Measurements from ENCODE around the gene ZNF473.

DNA sequence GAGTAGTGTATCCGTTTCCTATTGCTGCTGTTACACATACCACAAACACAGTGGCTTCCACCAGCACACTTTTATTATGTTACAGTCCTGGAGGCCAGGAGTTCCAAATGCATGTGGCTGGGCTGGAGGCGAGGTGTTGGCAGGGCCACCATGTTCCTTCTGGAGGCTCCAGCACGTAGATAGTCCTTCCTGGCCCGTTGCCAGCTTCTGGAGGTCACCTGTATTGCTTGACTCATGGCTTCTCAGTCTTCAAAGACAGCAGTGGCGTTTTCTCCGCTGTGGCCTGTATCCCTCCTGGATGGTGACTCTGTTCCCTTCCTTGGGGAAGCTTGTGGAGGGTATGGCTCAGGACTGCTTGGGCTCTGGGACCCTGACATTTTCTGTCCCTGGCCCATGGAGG lies 15.2 kb downstream of the ZNF473 start:
- TF ChIP-seq, protein P1, sequence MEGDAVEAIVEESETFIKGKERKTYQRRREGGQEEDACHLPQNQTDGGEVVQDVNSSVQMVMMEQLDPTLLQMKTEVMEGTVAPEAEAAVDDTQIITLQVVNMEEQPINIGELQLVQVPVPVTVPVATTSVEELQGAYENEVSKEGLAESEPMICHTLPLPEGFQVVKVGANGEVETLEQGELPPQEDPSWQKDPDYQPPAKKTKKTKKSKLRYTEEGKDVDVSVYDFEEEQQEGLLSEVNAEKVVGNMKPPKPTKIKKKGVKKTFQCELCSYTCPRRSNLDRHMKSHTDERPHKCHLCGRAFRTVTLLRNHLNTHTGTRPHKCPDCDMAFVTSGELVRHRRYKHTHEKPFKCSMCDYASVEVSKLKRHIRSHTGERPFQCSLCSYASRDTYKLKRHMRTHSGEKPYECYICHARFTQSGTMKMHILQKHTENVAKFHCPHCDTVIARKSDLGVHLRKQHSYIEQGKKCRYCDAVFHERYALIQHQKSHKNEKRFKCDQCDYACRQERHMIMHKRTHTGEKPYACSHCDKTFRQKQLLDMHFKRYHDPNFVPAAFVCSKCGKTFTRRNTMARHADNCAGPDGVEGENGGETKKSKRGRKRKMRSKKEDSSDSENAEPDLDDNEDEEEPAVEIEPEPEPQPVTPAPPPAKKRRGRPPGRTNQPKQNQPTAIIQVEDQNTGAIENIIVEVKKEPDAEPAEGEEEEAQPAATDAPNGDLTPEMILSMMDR (IDR thresholded peaks at IDR 0.05): no peak
- TF ChIP-seq POLR2A (IDR thresholded peaks at IDR 0.05): no peak

All from lower leg skin (tissue), 3 donors.